GM23338 (cell line): Measurements from ENCODE around the gene PMPCB. TPM values are rescaled to one million over a fixed set of nuclear protein-coding genes. Genes with fewer than 3 reads are reported as not detected.
"Not testable (repeated sequence)": the region's sequence is repeated elsewhere in the genome, so short reads cannot be mapped to it uniquely, and the experiment has no call there.

Source experiments
- ATAC-seq: fragments of 200-7000 bp; cut with Tn5 transposase; 3 replicates; pipeline ENCODE4 v1.9.1; 2020
- DNase-seq: peaks from one replicate; pipeline ENCODE4 v3.0.0-alpha.2; 2015; ENCODE audit warnings: low spot score
- H2AFZ ChIP-seq: fragments of 200-600 bp; sonication (generic); 2 replicates; pipeline ENCODE4 v1.8.0; 2016; ENCODE audit warnings: antibody characterized with exemption, mild to moderate bottlenecking, moderate library complexity
- H3F3A ChIP-seq: fragments of 200-600 bp; sonication (generic); replicated peaks from 2 replicates; pipeline ENCODE4 v1.8.0; 2017; ENCODE audit warnings: antibody characterized with exemption, mixed run types, low read depth
- H3K27ac ChIP-seq: fragments of 200-600 bp; sonication (generic); 2 replicates; pipeline ENCODE4 v1.6.1; 2016; ENCODE audit warnings: low read depth
- H3K27me3 ChIP-seq: fragments of 200-600 bp; sonication (generic); 2 replicates; pipeline ENCODE4 v1.8.0; 2016; ENCODE audit warnings: mild to moderate bottlenecking, mixed run types, moderate library complexity; ENCODE audit not compliant: insufficient read depth
- H3K36me3 ChIP-seq: fragments of 200-600 bp; sonication (generic); 2 replicates; pipeline ENCODE4 v1.8.0; 2016; ENCODE audit warnings: mild to moderate bottlenecking; ENCODE audit not compliant: insufficient read depth
- H3K4me1 ChIP-seq: fragments of 200-600 bp; sonication (generic); 2 replicates; pipeline ENCODE4 v1.8.0; 2016; ENCODE audit warnings: mild to moderate bottlenecking, moderate library complexity; ENCODE audit not compliant: insufficient read depth
- H3K4me2 ChIP-seq: fragments of 200-600 bp; sonication (generic); 2 replicates; pipeline ENCODE4 v1.7.1; 2017; ENCODE audit warnings: mixed run types
- H3K4me3 ChIP-seq: fragments of 200-600 bp; sonication (generic); 2 replicates; pipeline ENCODE4 v1.6.1; 2016; ENCODE audit warnings: mixed run types
- H3K79me2 ChIP-seq: fragments of 200-600 bp; sonication (generic); replicated peaks from 2 replicates; pipeline ENCODE4 v1.8.0; 2017; ENCODE audit warnings: mild to moderate bottlenecking; ENCODE audit not compliant: insufficient read depth
- H3K9me2 ChIP-seq: fragments of 200-600 bp; sonication (generic); 2 replicates; pipeline ENCODE4 v1.8.0; 2017; ENCODE audit not compliant: insufficient read depth
- H4K20me1 ChIP-seq: fragments of 200-600 bp; sonication (generic); replicated peaks from 2 replicates; pipeline ENCODE4 v1.8.0; 2017; ENCODE audit warnings: mild to moderate bottlenecking; ENCODE audit not compliant: insufficient read depth
- H3K27ac Mint-ChIP-seq: 2 replicates; pipeline ENCODE4 v1.8.0; 2020; ENCODE audit warnings: inconsistent platforms, mild to moderate bottlenecking, moderate library complexity, mixed read lengths
- H3K27me3 Mint-ChIP-seq: 3 replicates; pipeline ENCODE4 v1.8.0; 2022; ENCODE audit warnings: low read depth, mild to moderate bottlenecking, moderate library complexity, mixed read lengths, inconsistent platforms; ENCODE audit not compliant: insufficient read depth, poor library complexity
- H3K36me3 Mint-ChIP-seq: 3 replicates; pipeline ENCODE4 v1.8.0; 2021; ENCODE audit warnings: low read depth, mild to moderate bottlenecking, inconsistent platforms, moderate library complexity, mixed read lengths
- H3K4me1 Mint-ChIP-seq: 3 replicates; pipeline ENCODE4 v1.8.0; 2020; ENCODE audit warnings: mild to moderate bottlenecking, inconsistent platforms, mixed read lengths
- H3K4me3 Mint-ChIP-seq: 3 replicates; pipeline ENCODE4 v1.8.0; 2021; ENCODE audit warnings: moderate library complexity, mild to moderate bottlenecking, inconsistent platforms, mixed read lengths
- H3K9me3 Mint-ChIP-seq: 3 replicates; pipeline ENCODE4 v1.8.0; 2020; ENCODE audit warnings: moderate library complexity, mild to moderate bottlenecking, inconsistent platforms, mixed read lengths
- REST ChIP-seq: IDR thresholded peaks from one replicate; pipeline ENCODE4 v1.6.1; 2018; ENCODE audit warnings: antibody characterized with exemption; ENCODE audit not compliant: unreplicated experiment
- polyA plus RNA-seq: library from polyadenylated mRNA; unstranded; fragments of >200 nt; fragmentation: Nextera tagmentation; extraction: Ambion mirVana; gene quantifications from 2 replicates; pipeline ENCODE4 v1.2.1, GENCODE V29; 2016
- total RNA-seq: library from RNA; depleted of rRNA; stranded (reverse); fragments of >200 nt; shearing (Covaris generic); gene quantifications from 2 replicates; pipeline ENCODE4 v1.2.3, GENCODE V29; 2014

PMPCB gene
- total and polyA plus RNA-seq, 2 experiments from 2014 or later: 55.0 to 90.0 TPM

GRCh38 chr7:103296901-103297836, at the start of gene PMPCB (continued):
- no peak for TF ChIP-seq REST

- not testable (repeated sequence) for H3K27me3 Mint-ChIP-seq, H3K4me3 Mint-ChIP-seq, H3K4me1 ChIP-seq, H2AFZ ChIP-seq, H4K20me1 ChIP-seq, H3K9me3 Mint-ChIP-seq, DNase-seq, H3K27ac ChIP-seq, H3K36me3 ChIP-seq, H3K4me2 ChIP-seq, H3K9me2 ChIP-seq, H3K79me2 ChIP-seq, H3K27me3 ChIP-seq, H3K4me1 Mint-ChIP-seq, H3K36me3 Mint-ChIP-seq, H3K27ac Mint-ChIP-seq, ATAC-seq, H3K4me3 ChIP-seq, H3F3A ChIP-seq
Measured at GRCh38 chr7:103253699-103254506, 43.3 kb upstream of the PMPCB start.

- H3K9me2 ChIP-seq, H3K4me3 Mint-ChIP-seq, H3K27me3 ChIP-seq, H3K27ac Mint-ChIP-seq, H3K4me2 ChIP-seq, H3F3A ChIP-seq, ATAC-seq, DNase-seq, H3K9me3 Mint-ChIP-seq, H4K20me1 ChIP-seq, H3K4me1 Mint-ChIP-seq, H3K27me3 Mint-ChIP-seq, H3K4me3 ChIP-seq, H3K36me3 Mint-ChIP-seq, H2AFZ ChIP-seq, H3K36me3 ChIP-seq, H3K4me1 ChIP-seq, H3K79me2 ChIP-seq, H3K27ac ChIP-seq: not testable (repeated sequence)
Measured at GRCh38 chr7:103264054-103264453, 33.2 kb upstream of the PMPCB start.

- not testable (repeated sequence) for H4K20me1 ChIP-seq, H3K4me1 ChIP-seq, H3K27me3 ChIP-seq, H3K36me3 Mint-ChIP-seq, ATAC-seq, H3K4me3 Mint-ChIP-seq, H3K9me2 ChIP-seq, H3K4me2 ChIP-seq, H3K36me3 ChIP-seq, H3K27ac Mint-ChIP-seq, H3K4me3 ChIP-seq, H3K27ac ChIP-seq, H3K4me1 Mint-ChIP-seq, H3K27me3 Mint-ChIP-seq, DNase-seq, H3K9me3 Mint-ChIP-seq, H3F3A ChIP-seq, H3K79me2 ChIP-seq, H2AFZ ChIP-seq
Measured at GRCh38 chr7:103266229-103266628, 31.0 kb upstream of the PMPCB start.

- H2AFZ ChIP-seq, DNase-seq, H3K27ac ChIP-seq, H3K79me2 ChIP-seq, ATAC-seq, H3K27ac Mint-ChIP-seq, H3K27me3 Mint-ChIP-seq, H3K36me3 ChIP-seq, H3F3A ChIP-seq, H3K4me3 ChIP-seq, H3K4me3 Mint-ChIP-seq, H3K4me1 ChIP-seq, H3K9me3 Mint-ChIP-seq, H4K20me1 ChIP-seq, H3K36me3 Mint-ChIP-seq, H3K4me1 Mint-ChIP-seq, H3K4me2 ChIP-seq, H3K9me2 ChIP-seq: not testable (repeated sequence)
- peaks cover 10% of the 10 kb centered on the region for H3K27me3 ChIP-seq
Measured at GRCh38 chr7:103273374-103273773, 23.9 kb upstream of the PMPCB start.

GRCh38 chr7:103274867-103275266, 22.4 kb upstream of the PMPCB start:
- not testable (repeated sequence) for DNase-seq, H3F3A ChIP-seq, H3K4me1 Mint-ChIP-seq, H3K79me2 ChIP-seq, ATAC-seq, H3K4me1 ChIP-seq, H2AFZ ChIP-seq, H3K9me3 Mint-ChIP-seq, H3K4me3 Mint-ChIP-seq, H3K4me2 ChIP-seq, H3K27me3 Mint-ChIP-seq, H3K36me3 ChIP-seq, H3K27ac Mint-ChIP-seq, H3K4me3 ChIP-seq, H3K27ac ChIP-seq, H4K20me1 ChIP-seq, H3K9me2 ChIP-seq, H3K36me3 Mint-ChIP-seq
- H3K27me3 ChIP-seq: peaks cover 25% of the 10 kb centered on the region
